ENCODE measurements around the gene ACE2.

ACE2 gene

GRCh38 chrX:15512401-15512965, 88.3 kb downstream of the ACE2 start:
- DNase-seq (ENCODE audit: low spot score): no peak
- TF ChIP-seq CTCF (conservative IDR thresholded peaks at IDR 0.05; ENCODE audit: low read depth): no peak
- POLR2A ChIA-PET (ENCODE audit: low non-redundant PET): no interaction called here
- CTCF ChIA-PET: interaction anchor here (0.8 kb wide), 2 partner anchors 53 to 258 kb away, joined by 3 read pairs; no protein-coding TSS in a partner anchor
- H3K27ac ChIP-seq: no peak overlapping the region

- no peak for DNase-seq (ENCODE audit: low spot score)
- no peak for TF ChIP-seq CTCF (conservative IDR thresholded peaks at IDR 0.05; ENCODE audit: low read depth)
- CTCF ChIA-PET: interaction anchor here (0.8 kb wide), 1 partner anchor 54 kb away, joined by 3 read pairs; no protein-coding TSS in a partner anchor
- POLR2A ChIA-PET (ENCODE audit: low non-redundant PET): no interaction called here
- H3K27ac ChIP-seq: no peak overlapping the region
These were observed 89.2 kb downstream of the ACE2 start for GRCh38 chrX:15511563-15511962.
